ENCODE measurements around the gene MEG3.

DNA sequence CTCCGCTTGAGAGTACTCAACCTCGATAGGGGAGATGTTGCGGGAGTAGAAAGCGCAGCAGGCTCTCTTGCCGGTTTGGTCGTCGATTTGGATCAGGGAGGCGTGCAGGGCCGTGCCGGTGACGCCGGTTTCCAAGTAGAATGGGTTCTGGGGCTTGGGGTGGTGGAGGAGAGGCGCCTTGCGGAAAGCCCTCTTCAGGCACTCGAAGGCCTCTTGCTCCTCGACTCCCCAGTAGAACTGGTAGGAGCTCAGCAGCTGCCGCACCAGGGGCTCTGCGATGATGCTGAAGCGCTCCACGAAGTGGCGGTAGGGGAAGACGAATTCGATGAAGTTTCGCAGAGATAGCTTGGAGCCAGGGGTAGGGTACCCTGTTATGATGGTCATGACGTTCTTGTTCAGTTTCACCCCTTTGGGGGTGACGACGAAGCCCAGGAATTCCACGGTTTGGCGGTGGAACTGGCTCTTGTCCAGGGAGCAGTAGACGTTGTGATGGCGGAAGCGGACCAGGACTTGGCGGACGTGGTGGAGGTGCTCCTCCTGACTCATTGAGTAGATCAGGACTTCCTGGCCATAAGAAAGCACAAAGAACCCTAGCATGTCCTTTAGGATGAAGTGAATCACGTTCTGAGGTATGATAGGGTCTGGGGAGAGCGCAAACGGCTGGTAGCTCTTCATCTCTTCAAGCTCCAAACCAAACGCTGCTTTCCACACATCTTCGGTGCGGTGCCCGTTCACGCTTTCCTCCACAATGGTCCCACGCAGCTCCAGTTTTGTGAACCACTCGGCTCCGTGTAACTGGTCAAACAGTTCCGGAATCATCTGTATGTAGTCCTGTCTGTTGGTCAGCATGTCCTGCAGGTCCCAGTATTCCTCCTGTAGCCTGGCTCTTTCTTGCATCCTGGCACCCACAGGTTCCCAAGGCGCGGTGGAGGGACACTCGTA, 56.4 kb downstream of the MEG3 start:
- no peak for TF ChIP-seq POLR2A (IDR thresholded peaks at IDR 0.05)
- TF ChIP-seq, protein P1, sequence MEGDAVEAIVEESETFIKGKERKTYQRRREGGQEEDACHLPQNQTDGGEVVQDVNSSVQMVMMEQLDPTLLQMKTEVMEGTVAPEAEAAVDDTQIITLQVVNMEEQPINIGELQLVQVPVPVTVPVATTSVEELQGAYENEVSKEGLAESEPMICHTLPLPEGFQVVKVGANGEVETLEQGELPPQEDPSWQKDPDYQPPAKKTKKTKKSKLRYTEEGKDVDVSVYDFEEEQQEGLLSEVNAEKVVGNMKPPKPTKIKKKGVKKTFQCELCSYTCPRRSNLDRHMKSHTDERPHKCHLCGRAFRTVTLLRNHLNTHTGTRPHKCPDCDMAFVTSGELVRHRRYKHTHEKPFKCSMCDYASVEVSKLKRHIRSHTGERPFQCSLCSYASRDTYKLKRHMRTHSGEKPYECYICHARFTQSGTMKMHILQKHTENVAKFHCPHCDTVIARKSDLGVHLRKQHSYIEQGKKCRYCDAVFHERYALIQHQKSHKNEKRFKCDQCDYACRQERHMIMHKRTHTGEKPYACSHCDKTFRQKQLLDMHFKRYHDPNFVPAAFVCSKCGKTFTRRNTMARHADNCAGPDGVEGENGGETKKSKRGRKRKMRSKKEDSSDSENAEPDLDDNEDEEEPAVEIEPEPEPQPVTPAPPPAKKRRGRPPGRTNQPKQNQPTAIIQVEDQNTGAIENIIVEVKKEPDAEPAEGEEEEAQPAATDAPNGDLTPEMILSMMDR (IDR thresholded peaks at IDR 0.05), result no peak

Measured in thyroid gland (tissue), 4 donors.